ENCODE data around the gene ALDH3B1.
"Not testable (repeated sequence)": the region's sequence is repeated elsewhere in the genome, so short reads cannot be mapped to it uniquely, and the experiment has no call there.

The ALDH3B1 gene

GRCh38 chr11:67982255-67982857, 27.8 kb upstream of the ALDH3B1 start:
- H3K9me3 ChIP-seq (ENCODE audit: insufficient read depth, low read length); H3K36me3 ChIP-seq (replicated peaks; ENCODE audit: low read depth, low read length); H2AFZ ChIP-seq (ENCODE audit: low read depth, low read length); H3K4me2 ChIP-seq (ENCODE audit: low read length); H4K20me1 ChIP-seq (ENCODE audit: insufficient read depth, low read length); H3K4me3 ChIP-seq (ENCODE audit: low read length); H3K79me2 ChIP-seq (ENCODE audit: low read length); H3K27ac ChIP-seq (ENCODE audit: low read length); H3K4me1 ChIP-seq (ENCODE audit: low read length); H3K9ac ChIP-seq (ENCODE audit: low read length); H3K27me3 ChIP-seq (ENCODE audit: low read depth, low read length): not testable (repeated sequence)

GRCh38 chr11:67983951-67984350, 26.2 kb upstream of the ALDH3B1 start:
- Histone ChIP-seq H3K4me2 (ENCODE audit: low read length) (no peak overlapping the region), H3K27me3 (ENCODE audit: low read depth, low read length) (no peaks in the 10 kb centered on the region), H2AFZ (ENCODE audit: low read depth, low read length) (no peak overlapping the region), H3K4me3 (ENCODE audit: low read length) (no peak overlapping the region), H3K4me1 (ENCODE audit: low read length) (peaks cover under 1% of the 10 kb centered on the region; the same call in 1 of the 2 replicates), H3K9ac (ENCODE audit: low read length) (no peak overlapping the region), H3K9me3 (ENCODE audit: insufficient read depth, low read length) (no peaks in the 10 kb centered on the region), H3K36me3 (replicated peaks; ENCODE audit: low read depth, low read length) (no peaks in the 10 kb centered on the region), H4K20me1 (ENCODE audit: insufficient read depth, low read length) (no peaks in the 10 kb centered on the region), H3K79me2 (ENCODE audit: low read length) (no peaks in the 10 kb centered on the region), H3K27ac (ENCODE audit: low read length) (no peak overlapping the region)
- TF ChIP-seq, protein P1, sequence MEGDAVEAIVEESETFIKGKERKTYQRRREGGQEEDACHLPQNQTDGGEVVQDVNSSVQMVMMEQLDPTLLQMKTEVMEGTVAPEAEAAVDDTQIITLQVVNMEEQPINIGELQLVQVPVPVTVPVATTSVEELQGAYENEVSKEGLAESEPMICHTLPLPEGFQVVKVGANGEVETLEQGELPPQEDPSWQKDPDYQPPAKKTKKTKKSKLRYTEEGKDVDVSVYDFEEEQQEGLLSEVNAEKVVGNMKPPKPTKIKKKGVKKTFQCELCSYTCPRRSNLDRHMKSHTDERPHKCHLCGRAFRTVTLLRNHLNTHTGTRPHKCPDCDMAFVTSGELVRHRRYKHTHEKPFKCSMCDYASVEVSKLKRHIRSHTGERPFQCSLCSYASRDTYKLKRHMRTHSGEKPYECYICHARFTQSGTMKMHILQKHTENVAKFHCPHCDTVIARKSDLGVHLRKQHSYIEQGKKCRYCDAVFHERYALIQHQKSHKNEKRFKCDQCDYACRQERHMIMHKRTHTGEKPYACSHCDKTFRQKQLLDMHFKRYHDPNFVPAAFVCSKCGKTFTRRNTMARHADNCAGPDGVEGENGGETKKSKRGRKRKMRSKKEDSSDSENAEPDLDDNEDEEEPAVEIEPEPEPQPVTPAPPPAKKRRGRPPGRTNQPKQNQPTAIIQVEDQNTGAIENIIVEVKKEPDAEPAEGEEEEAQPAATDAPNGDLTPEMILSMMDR (IDR thresholded peaks at IDR 0.05; ENCODE audit: low read depth, low read length), result no peak
- TF ChIP-seq EZH2phosphoT487 (IDR thresholded peaks at IDR 0.05; ENCODE audit: low read depth), result no peak

DNA sequence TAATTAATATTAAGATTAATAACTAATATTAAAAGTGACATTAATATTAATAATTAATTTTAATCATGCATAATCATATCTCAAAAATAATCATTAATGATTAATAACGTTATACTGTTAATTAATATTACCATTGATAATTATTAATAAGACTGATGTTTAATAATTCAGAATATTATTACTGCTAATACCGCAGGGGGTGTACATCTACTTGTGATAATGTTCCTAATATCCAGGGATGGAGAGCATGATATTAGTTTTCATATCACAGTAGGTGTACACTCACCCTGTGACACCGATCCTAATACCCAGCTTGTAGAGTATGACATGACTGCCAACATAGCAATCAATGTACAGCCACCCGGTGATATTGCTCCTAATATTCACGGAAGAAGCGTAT, 24.8 kb upstream of the ALDH3B1 start:
- not testable (repeated sequence) for H3K9me3 ChIP-seq (ENCODE audit: insufficient read depth, low read length); H3K27ac ChIP-seq (ENCODE audit: low read length); H3K27me3 ChIP-seq (ENCODE audit: low read depth, low read length)

DNA sequence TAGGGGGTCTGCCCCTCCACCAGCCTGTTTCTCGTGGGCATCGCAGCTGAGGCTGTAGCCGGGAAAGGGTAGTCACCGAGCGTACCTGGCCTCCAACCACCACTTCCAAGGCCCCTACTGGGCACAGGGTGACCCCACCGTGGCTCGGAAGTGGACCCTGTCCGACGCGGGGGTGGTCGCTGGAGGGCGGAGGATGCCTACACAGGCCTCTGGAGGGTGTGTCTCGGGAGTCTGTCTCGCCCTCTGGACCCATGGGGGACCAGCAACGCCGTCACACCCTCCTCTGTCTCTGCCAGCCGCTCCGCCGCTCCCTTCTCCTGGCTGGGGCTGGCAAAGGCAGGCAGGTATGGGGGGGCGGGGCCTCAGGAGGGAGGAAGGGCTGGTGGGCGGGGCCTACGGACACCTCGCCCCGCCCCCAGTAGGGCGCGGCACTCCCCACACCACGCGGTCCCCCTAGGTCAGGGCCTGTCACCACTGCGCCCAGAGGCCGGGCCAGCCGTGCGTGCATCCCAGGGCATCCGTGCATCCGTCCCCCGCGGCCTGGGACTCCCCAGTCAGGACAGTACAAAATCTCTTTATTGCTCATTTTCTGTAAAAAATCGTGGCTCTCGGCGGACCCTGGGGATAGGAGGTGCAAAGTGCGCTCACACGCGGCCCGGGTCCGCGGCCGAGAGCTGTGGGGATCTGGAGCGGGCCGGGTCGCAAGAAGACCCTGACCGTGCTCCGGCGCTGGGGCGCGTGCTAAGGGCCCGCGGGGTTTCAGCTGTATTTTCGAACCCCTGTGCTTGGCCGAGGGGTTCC, 19.4 kb upstream of the ALDH3B1 start:
- not testable (repeated sequence) for H3K27me3 ChIP-seq (ENCODE audit: low read depth, low read length); H3K4me2 ChIP-seq (ENCODE audit: low read length); H2AFZ ChIP-seq (ENCODE audit: low read depth, low read length); H3K79me2 ChIP-seq (ENCODE audit: low read length); H3K4me3 ChIP-seq (ENCODE audit: low read length); H3K36me3 ChIP-seq (replicated peaks; ENCODE audit: low read depth, low read length); H3K27ac ChIP-seq (ENCODE audit: low read length); H3K4me1 ChIP-seq (ENCODE audit: low read length); H3K9ac ChIP-seq (ENCODE audit: low read length); H3K9me3 ChIP-seq (ENCODE audit: insufficient read depth, low read length)
- H4K20me1 ChIP-seq (ENCODE audit: insufficient read depth, low read length), result peaks cover 11% of the 10 kb centered on the region

More for the DNA sequence above, 24.8 kb upstream of the ALDH3B1 start:
- H3K79me2 ChIP-seq (ENCODE audit: low read length); H3K4me3 ChIP-seq (ENCODE audit: low read length); H2AFZ ChIP-seq (ENCODE audit: low read depth, low read length); H3K9ac ChIP-seq (ENCODE audit: low read length); H3K36me3 ChIP-seq (replicated peaks; ENCODE audit: low read depth, low read length); H3K4me2 ChIP-seq (ENCODE audit: low read length); H3K4me1 ChIP-seq (ENCODE audit: low read length); H4K20me1 ChIP-seq (ENCODE audit: insufficient read depth, low read length): not testable (repeated sequence)

DNA sequence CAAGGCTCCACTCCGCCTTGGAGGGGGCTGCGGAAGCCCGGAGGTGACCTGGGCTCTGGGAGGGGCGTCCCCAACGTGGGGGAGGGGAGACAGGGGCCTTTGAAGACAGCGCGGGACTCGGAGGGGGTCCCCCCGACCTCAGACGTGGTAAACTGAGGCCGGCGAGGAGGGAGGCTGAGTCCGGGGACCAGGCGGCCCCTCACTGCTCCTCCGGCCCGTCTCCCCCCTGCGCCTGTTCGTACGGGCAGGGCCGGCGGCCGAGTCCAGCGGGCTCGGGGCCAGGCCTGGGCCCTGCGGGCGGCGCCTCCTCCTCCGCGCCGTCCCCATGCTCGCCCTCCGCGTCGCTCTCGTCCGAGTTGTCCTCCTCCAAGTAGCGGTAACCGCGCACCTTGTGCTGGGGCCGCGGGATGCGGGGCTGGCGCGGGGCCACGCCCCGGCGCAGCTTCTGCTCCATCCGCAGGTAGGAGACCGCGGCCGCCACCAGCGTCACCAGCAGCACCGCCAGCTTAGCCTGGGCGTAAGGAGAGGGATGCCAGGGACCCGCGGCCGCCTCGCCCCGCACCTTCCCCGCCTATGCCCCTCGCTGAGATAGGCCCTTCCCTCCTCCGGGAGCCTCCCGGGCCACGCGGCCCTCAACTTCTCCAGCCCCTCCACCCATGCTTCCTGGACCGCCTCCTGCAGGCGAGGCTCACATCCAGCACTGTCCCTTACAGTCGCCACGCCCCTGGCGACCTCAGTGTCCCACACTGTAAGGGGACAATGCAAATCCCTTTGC, 18.6 kb upstream of the ALDH3B1 start:
- H3K79me2 ChIP-seq (ENCODE audit: low read length); H2AFZ ChIP-seq (ENCODE audit: low read depth, low read length); H3K9me3 ChIP-seq (ENCODE audit: insufficient read depth, low read length); H3K9ac ChIP-seq (ENCODE audit: low read length); H3K4me3 ChIP-seq (ENCODE audit: low read length); H3K27ac ChIP-seq (ENCODE audit: low read length); H3K27me3 ChIP-seq (ENCODE audit: low read depth, low read length); H3K4me2 ChIP-seq (ENCODE audit: low read length); H3K36me3 ChIP-seq (replicated peaks; ENCODE audit: low read depth, low read length): not testable (repeated sequence)
- H3K4me1 ChIP-seq (ENCODE audit: low read length), result peaks cover 12% of the 10 kb centered on the region
- peaks cover 19% of the 10 kb centered on the region for H4K20me1 ChIP-seq (ENCODE audit: insufficient read depth, low read length)
